K562 (cell line): ENCODE results near the gene WIPF1. TPM values are rescaled to one million over a fixed set of nuclear protein-coding genes. Genes with fewer than 3 reads are reported as not detected.

ENCODE experiments used
- DIDO1 ChIP-seq: fragments of 450-650 bp; IDR thresholded peaks from 2 replicates; pipeline ENCODE4 v1.6.1; 2016; ENCODE audit warnings: low read depth, missing biosample characterization, missing genetic modification characterization
- NR1H2 ChIP-seq: sonication (generic); formaldehyde crosslinking; IDR thresholded peaks from 2 replicates; pipeline ENCODE4 v1.4.0; 2020; ENCODE audit warnings: mild to moderate bottlenecking, missing genetic modification reagents
- RB1 ChIP-seq: fragments of 450-650 bp; IDR thresholded peaks from 2 replicates; pipeline ENCODE4 v1.6.1; 2017; ENCODE audit warnings: low read depth, mild to moderate bottlenecking
- ZNF3 ChIP-seq: fragments of 250-450 bp; sonication (Bioruptor Pico); IDR thresholded peaks from 2 replicates; pipeline ENCODE4 v1.5.0; 2021; ENCODE audit warnings: mild to moderate bottlenecking, moderate library complexity
- polyA plus RNA-seq, 8 experiments: library from polyadenylated mRNA; depleted of rRNA in 4 of 8; stranded (reverse) in 5 of 8; unstranded in 3 of 8; fragments of >200 nt; fragmentation: Nextera tagmentation in 2 of 8; fragmentation: Illumina TruSeq in 1 of 8; extraction: Ambion mirVana in 2 of 8; extraction: Trizol in 1 of 8; gene quantifications; 2 replicates each; pipeline versions ENCODE4 v1.2.1 to v1.2.3, GENCODE V29; 2011 to 2014; ENCODE audit warnings: inconsistent platforms in 1 of 8, missing spikeins in 1 of 8
- total RNA-seq, 7 experiments: library from RNA; depleted of rRNA in 6 of 7; stranded (reverse); fragments of >200 nt in 6 of 7; fragmentation: Illumina TruSeq in 2 of 7; extraction: Trizol in 2 of 7; gene quantifications; 2 replicates each; pipeline versions ENCODE4 v1.2.1 to v1.2.3, GENCODE V29; 2011 to 2021; ENCODE audit warnings: low replicate concordance in 1 of 7
- TF ChIP-seq, protein P1 (sequence below): fragments of 450-650 bp; formaldehyde crosslinking; IDR thresholded peaks from 2 replicates; pipeline ENCODE4 v1.4.0; 2022; ENCODE audit warnings: missing genetic modification characterization
- TF ChIP-seq, protein P2 (sequence below): IDR thresholded peaks from 2 replicates; pipeline ENCODE4 v1.6.1; 2012; ENCODE audit warnings: low read depth, low read length, improper control_type of control experiment, borderline replicate concordance
- TF ChIP-seq, protein P3 (sequence below): fragments of 250-450 bp; sonication (Bioruptor Pico); IDR thresholded peaks from 2 replicates; pipeline ENCODE4 v1.5.0; 2021
- TF ChIP-seq, protein P4 (sequence below): fragments of 250-450 bp; sonication (Bioruptor Pico); IDR thresholded peaks from 2 replicates; pipeline ENCODE4 v1.5.0; 2021; ENCODE audit warnings: mild to moderate bottlenecking, moderate library complexity
- TF ChIP-seq, protein P5 (sequence below), 2 experiments: fragments of 450-650 bp; formaldehyde crosslinking in 1 of 2; IDR thresholded peaks; 2 replicates each; pipeline versions ENCODE4 v1.4.0 to v1.6.1; 2014 to 2020; ENCODE audit warnings: mild to moderate bottlenecking in 2 of 2, borderline replicate concordance in 1 of 2, low read depth in 1 of 2

WIPF1 gene
- total and polyA plus RNA-seq, 9 of the 15 experiments (the other 6 are each of a cell fraction or from before 2014, with no cell fraction given), result 0.54 to 4.9 (median 2.4) TPM

DNA sequence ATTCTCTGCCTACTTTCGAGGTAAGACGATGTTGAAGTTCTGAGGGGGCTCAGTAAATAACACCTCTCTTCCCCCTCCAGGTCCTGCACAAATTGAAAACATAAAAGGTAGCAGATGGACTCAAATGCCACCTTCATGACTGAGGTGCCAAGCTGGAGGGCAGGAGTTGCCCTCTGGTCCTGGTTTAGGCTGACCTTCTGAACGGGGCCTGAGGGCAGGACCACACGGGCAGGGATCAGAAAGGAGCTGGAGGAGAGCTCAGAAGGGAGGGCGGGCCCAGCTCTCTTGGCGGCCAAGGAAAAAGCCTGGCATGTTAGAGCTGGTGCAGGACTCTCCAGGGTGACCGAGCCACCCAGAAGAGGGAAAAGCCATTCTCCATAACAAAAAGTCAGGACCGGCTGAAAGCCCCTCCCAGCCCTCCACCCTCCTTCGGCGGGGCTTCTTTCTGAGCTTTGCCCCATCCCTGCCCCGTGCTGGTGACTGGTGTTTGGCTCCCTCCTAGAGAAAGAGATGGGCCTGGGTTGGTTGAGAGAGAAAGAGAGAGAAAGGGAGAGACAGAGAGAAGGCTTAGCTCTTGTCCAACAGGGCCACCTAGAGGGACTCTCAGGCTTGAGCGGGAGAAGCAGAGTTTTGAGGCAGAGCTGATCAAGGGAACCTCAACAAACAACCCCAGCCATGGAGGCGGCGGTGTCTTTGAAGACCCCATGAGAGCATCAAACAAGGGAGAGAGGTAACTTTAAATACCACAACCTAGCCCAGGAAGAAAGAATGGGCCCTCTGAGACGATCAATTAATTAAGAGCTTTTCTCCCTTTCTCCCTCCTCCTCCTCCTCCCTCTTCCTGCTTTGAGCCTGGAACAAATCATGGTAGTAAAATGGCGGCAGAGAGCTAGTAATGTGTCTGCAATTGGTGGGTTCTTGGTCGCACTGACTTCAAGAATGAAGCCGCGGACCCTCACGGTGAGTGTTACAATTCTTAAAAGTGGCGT, 50.8 kb downstream of the WIPF1 start (continued):
- TF ChIP-seq, protein P1, sequence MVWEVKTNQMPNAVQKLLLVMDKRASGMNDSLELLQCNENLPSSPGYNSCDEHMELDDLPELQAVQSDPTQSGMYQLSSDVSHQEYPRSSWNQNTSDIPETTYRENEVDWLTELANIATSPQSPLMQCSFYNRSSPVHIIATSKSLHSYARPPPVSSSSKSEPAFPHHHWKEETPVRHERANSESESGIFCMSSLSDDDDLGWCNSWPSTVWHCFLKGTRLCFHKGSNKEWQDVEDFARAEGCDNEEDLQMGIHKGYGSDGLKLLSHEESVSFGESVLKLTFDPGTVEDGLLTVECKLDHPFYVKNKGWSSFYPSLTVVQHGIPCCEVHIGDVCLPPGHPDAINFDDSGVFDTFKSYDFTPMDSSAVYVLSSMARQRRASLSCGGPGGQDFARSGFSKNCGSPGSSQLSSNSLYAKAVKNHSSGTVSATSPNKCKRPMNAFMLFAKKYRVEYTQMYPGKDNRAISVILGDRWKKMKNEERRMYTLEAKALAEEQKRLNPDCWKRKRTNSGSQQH (CRISPR knock-in tag), result no peak
- TF ChIP-seq ZNF3 (CRISPR knock-in tag) (no peak), DIDO1 (tag) (no peak), RB1 (peak; percentile 29; the same call in 1 of the 2 replicates), NR1H2 (CRISPR knock-in tag) (no peak)
- TF ChIP-seq, protein P2, sequence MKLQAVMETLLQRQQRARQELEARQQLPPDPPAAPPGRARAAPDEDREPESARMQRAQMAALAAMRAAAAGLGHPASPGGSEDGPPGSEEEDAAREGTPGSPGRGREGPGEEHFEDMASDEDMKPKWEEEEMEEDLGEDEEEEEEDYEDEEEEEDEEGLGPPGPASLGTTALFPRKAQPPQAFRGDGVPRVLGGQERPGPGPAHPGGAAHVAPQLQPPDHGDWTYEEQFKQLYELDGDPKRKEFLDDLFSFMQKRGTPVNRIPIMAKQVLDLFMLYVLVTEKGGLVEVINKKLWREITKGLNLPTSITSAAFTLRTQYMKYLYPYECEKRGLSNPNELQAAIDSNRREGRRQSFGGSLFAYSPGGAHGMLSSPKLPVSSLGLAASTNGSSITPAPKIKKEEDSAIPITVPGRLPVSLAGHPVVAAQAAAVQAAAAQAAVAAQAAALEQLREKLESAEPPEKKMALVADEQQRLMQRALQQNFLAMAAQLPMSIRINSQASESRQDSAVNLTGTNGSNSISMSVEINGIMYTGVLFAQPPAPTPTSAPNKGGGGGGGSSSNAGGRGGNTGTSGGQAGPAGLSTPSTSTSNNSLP, result no peak
- TF ChIP-seq, protein P3, sequence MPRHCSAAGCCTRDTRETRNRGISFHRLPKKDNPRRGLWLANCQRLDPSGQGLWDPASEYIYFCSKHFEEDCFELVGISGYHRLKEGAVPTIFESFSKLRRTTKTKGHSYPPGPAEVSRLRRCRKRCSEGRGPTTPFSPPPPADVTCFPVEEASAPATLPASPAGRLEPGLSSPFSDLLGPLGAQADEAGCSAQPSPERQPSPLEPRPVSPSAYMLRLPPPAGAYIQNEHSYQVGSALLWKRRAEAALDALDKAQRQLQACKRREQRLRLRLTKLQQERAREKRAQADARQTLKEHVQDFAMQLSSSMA (CRISPR knock-in tag), result no peak
- TF ChIP-seq, protein P4, sequence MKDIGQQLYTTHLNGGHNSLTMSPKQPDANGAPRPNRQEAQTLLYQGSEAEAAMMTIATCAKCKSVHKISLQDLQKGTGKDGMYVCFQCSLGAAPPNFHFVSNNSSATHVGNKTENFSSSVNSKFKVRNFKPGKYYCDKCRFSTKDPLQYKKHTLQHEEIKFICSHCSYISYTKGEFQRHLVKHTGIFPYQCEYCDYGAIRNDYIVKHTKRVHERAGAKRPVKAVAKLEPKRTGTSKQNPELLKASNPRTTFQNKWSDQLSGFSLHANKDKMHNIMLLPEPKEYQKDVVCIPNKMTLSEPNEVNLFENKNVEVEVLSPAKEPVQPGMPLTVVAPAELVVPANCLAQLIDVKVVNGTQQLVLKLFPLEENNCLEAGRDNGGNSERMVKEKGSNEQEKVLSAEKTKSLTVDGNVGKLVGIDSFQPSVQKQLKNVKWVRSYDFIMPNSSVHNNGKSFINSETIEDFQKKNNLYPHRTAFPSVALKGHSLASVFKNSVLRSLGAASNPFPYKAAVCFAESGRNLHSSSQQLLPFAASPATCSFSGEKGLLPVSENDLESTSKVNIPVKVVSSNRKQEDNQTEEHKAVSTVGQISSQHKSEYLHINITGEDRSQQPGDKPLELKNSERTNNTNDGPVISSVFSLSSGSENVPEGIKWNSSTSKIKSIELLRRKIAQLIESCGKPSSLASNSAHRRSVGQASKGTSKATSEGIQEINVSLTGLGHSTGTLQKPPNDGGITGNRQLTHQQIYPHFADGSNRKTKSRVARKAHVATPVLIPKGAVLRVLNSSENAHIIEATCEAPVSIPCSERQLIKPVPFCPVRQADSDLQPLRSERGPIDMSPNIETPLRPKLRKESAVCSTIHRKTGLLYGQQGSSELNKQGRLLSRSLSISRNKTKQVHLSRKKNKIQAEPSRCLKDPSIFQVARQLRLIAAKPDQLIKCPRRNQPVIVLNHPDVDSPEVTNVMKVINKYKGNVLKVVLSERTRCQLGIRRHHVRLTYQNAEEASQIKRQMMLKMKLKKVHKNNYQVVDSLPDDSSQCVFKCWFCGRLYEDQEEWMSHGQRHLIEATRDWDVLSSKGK, result no peak
- TF ChIP-seq, protein P5, sequence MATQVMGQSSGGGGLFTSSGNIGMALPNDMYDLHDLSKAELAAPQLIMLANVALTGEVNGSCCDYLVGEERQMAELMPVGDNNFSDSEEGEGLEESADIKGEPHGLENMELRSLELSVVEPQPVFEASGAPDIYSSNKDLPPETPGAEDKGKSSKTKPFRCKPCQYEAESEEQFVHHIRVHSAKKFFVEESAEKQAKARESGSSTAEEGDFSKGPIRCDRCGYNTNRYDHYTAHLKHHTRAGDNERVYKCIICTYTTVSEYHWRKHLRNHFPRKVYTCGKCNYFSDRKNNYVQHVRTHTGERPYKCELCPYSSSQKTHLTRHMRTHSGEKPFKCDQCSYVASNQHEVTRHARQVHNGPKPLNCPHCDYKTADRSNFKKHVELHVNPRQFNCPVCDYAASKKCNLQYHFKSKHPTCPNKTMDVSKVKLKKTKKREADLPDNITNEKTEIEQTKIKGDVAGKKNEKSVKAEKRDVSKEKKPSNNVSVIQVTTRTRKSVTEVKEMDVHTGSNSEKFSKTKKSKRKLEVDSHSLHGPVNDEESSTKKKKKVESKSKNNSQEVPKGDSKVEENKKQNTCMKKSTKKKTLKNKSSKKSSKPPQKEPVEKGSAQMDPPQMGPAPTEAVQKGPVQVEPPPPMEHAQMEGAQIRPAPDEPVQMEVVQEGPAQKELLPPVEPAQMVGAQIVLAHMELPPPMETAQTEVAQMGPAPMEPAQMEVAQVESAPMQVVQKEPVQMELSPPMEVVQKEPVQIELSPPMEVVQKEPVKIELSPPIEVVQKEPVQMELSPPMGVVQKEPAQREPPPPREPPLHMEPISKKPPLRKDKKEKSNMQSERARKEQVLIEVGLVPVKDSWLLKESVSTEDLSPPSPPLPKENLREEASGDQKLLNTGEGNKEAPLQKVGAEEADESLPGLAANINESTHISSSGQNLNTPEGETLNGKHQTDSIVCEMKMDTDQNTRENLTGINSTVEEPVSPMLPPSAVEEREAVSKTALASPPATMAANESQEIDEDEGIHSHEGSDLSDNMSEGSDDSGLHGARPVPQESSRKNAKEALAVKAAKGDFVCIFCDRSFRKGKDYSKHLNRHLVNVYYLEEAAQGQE (IDR thresholded peaks at IDR 0.05; ENCODE audit: borderline replicate concordance), result peak; percentile 66
- TF ChIP-seq, protein P5 (CRISPR knock-in tag; IDR thresholded peaks at IDR 0.05; ENCODE audit: low read depth), result no peak
